Hepatocyte (in vitro differentiated cells): ENCODE data around the gene PRKRIP1. TPM values are rescaled to one million over a fixed set of nuclear protein-coding genes. Genes with fewer than 3 reads are reported as not detected.
"Not testable (repeated sequence)": the region's sequence is repeated elsewhere in the genome, so short reads cannot be mapped to it uniquely, and the experiment has no call there.

Source experiments
- DNase-seq: peaks from one replicate; pipeline ENCODE4 v3.0.0-alpha.2; 2016; ENCODE audit warnings: low spot score
- H2AFZ ChIP-seq: fragments of 200-600 bp; sonication (generic); 2 replicates; pipeline ENCODE4 v1.6.0; 2016; ENCODE audit warnings: antibody characterized with exemption, mild to moderate bottlenecking
- H3K27ac ChIP-seq: fragments of 200-600 bp; sonication (generic); 2 replicates; pipeline ENCODE4 v1.5.1; 2016; ENCODE audit warnings: mild to moderate bottlenecking
- H3K27me3 ChIP-seq: fragments of 200-600 bp; sonication (generic); 2 replicates; pipeline ENCODE4 v1.6.1; 2016
- H3K36me3 ChIP-seq: fragments of 200-600 bp; sonication (generic); replicated peaks from 2 replicates; pipeline ENCODE4 v1.5.1; 2016; ENCODE audit warnings: low read depth; ENCODE audit not compliant: insufficient read depth
- H3K4me1 ChIP-seq: fragments of 200-600 bp; sonication (generic); 2 replicates; pipeline ENCODE4 v1.5.1; 2016; ENCODE audit warnings: mild to moderate bottlenecking, moderate library complexity; ENCODE audit not compliant: insufficient read depth
- H3K4me2 ChIP-seq: fragments of 200-600 bp; sonication (generic); 2 replicates; pipeline ENCODE4 v1.6.0; 2016
- H3K4me3 ChIP-seq: fragments of 200-600 bp; sonication (generic); 2 replicates; pipeline ENCODE4 v1.5.1; 2016; ENCODE audit warnings: mild to moderate bottlenecking
- H3K79me2 ChIP-seq: fragments of 200-600 bp; sonication (generic); 2 replicates; pipeline ENCODE4 v1.6.0; 2017; ENCODE audit warnings: mild to moderate bottlenecking
- H3K9me2 ChIP-seq: fragments of 200-600 bp; sonication (generic); replicated peaks from 2 replicates; pipeline ENCODE4 v1.6.0; 2017; ENCODE audit warnings: mild to moderate bottlenecking; ENCODE audit not compliant: insufficient read depth
- H3K9me3 ChIP-seq: fragments of 200-600 bp; sonication (generic); 2 replicates; pipeline ENCODE4 v1.5.1; 2016; ENCODE audit warnings: low read depth, mild to moderate bottlenecking
- H4K20me1 ChIP-seq: fragments of 200-600 bp; sonication (generic); 2 replicates; pipeline ENCODE4 v1.6.0; 2016; ENCODE audit warnings: mild to moderate bottlenecking; ENCODE audit not compliant: insufficient read depth, poor library complexity, severe bottlenecking
- CTCF ChIP-seq: fragments of 200-600 bp; sonication (generic); IDR thresholded peaks from 2 replicates; pipeline ENCODE4 v1.5.1; 2016; ENCODE audit warnings: antibody characterized with exemption, mild to moderate bottlenecking; ENCODE audit not compliant: poor library complexity
- EZH2 ChIP-seq: fragments of 200-600 bp; sonication (generic); IDR thresholded peaks from 2 replicates; pipeline ENCODE4 v1.6.1; 2016; ENCODE audit warnings: antibody characterized with exemption, mild to moderate bottlenecking, borderline replicate concordance
- EZH2phosphoT487 ChIP-seq: fragments of 200-600 bp; sonication (generic); IDR thresholded peaks from one replicate; pipeline ENCODE4 v1.6.1; 2018; ENCODE audit warnings: antibody characterized with exemption, mild to moderate bottlenecking, low read depth, moderate library complexity; ENCODE audit not compliant: unreplicated experiment, severe bottlenecking
- WGBS: methylation state at CpG from one replicate; pipeline ENCODE4 v1.1.6; 2016; ENCODE audit warnings: low lambda C conversion rate; ENCODE audit errors: missing lambda C conversion rate; 5-methylcytosine and 5-hydroxymethylcytosine counted together
- polyA plus RNA-seq: library from polyadenylated mRNA; unstranded; fragments of >200 nt; fragmentation: Nextera tagmentation; extraction: Ambion mirVana; gene quantifications from 2 replicates; pipeline ENCODE4 v1.2.1, GENCODE V29; 2016
- total RNA-seq: library from RNA; depleted of rRNA; stranded (reverse); fragments of >200 nt; gene quantifications from 2 replicates; pipeline ENCODE4 v1.2.3, GENCODE V29; 2014

PRKRIP1 gene
- total RNA-seq, result 32.0 and 33.8 TPM in 2 replicates
- polyA plus RNA-seq, result 44.6 and 61.6 TPM in 2 replicates

- peaks cover 30% of the 10 kb centered on the region for H3K79me2 ChIP-seq
- no peaks in the 10 kb centered on the region for H3K27me3 ChIP-seq
- no peaks in the 10 kb centered on the region for H4K20me1 ChIP-seq
- no peaks in the 10 kb centered on the region for H3K9me2 ChIP-seq
- H3K27ac ChIP-seq, result peak within 1 kb of the TSS; percentile 87
- under 1% methylated on average over 55 of the region's 59 CpGs for WGBS
- H3K4me3 ChIP-seq, result peak within 1 kb of the TSS; percentile 68
- peak within 1 kb of the TSS; percentile 62 for H2AFZ ChIP-seq
- peaks cover 7% of the 10 kb centered on the region for H3K4me1 ChIP-seq
- DNase-seq, result peak; percentile 95
- TF ChIP-seq EZH2 (no peak), EZH2phosphoT487 (no peak), CTCF (no peak)
- peak within 1 kb of the TSS; percentile 83 for H3K4me2 ChIP-seq
- no peaks in the 10 kb centered on the region for H3K9me3 ChIP-seq
- H3K36me3 ChIP-seq, result peaks cover 5% of the 10 kb centered on the region
These were observed at the start of gene PRKRIP1 for GRCh38 chr7:102395873-102396709. Gene PRKRIP1, plus strand, starts transcription at chr7:102396363. Its CDS starts 49 bp downstream, at chr7:102396412.

GRCh38 chr7:102346983-102347382 lies 49.2 kb upstream of the PRKRIP1 start:
- H2AFZ ChIP-seq, H3K27ac ChIP-seq, H3K27me3 ChIP-seq, H3K9me2 ChIP-seq, H3K36me3 ChIP-seq, H3K79me2 ChIP-seq, DNase-seq, H3K4me3 ChIP-seq, H3K4me2 ChIP-seq, H3K4me1 ChIP-seq, H4K20me1 ChIP-seq, H3K9me3 ChIP-seq: not testable (repeated sequence)
- WGBS, result 89% methylated on average over 4 of the region's 6 CpGs

- H3K79me2 ChIP-seq, H3K4me3 ChIP-seq, H4K20me1 ChIP-seq, H2AFZ ChIP-seq, H3K4me2 ChIP-seq, H3K9me2 ChIP-seq, H3K27me3 ChIP-seq, H3K4me1 ChIP-seq, H3K9me3 ChIP-seq, H3K27ac ChIP-seq, DNase-seq, H3K36me3 ChIP-seq: not testable (repeated sequence)
- no CpG with 5 or more reads among the region's 6 CpGs for WGBS
These were observed 39.8 kb upstream of the PRKRIP1 start, which contains the start of gene SPDYE6 for GRCh38 chr7:102356344-102356743. Gene SPDYE6, minus strand, starts transcription at chr7:102356444. Its CDS starts 421 bp downstream, at chr7:102356023.

GRCh38 chr7:102363549-102364393 lies 32.4 kb upstream of the PRKRIP1 start:
- peak overlapping the region; percentile 51 for H3K4me3 ChIP-seq
- peaks cover 14% of the 10 kb centered on the region for H3K79me2 ChIP-seq
- H3K4me2 ChIP-seq, result peak overlapping the region; percentile 84
- DNase-seq, result peak; percentile 97
- H3K9me2 ChIP-seq, H3K36me3 ChIP-seq, H3K4me1 ChIP-seq, H3K27me3 ChIP-seq, H3K9me3 ChIP-seq, H4K20me1 ChIP-seq: not testable (repeated sequence)
- peak overlapping the region; percentile 60 for H2AFZ ChIP-seq
- TF ChIP-seq CTCF, result peak; percentile 9
- WGBS, result under 1% methylated on average over 50 of the region's 76 CpGs
- peak overlapping the region; percentile 89 for H3K27ac ChIP-seq

- not testable (repeated sequence) for H4K20me1 ChIP-seq, H3K36me3 ChIP-seq, H3K4me1 ChIP-seq, H3K27me3 ChIP-seq, H3K9me2 ChIP-seq, H3K9me3 ChIP-seq, DNase-seq
- 3% methylated on average over 15 of the region's 20 CpGs for WGBS
- peak overlapping the region; percentile 89 for H3K27ac ChIP-seq
- peak overlapping the region; percentile 84 for H3K4me2 ChIP-seq
- peaks cover 14% of the 10 kb centered on the region for H3K79me2 ChIP-seq
- H2AFZ ChIP-seq, result peak overlapping the region; percentile 60
- peak overlapping the region; percentile 51 for H3K4me3 ChIP-seq
These were observed 31.7 kb upstream of the PRKRIP1 start for GRCh38 chr7:102364394-102364886.

- not testable (repeated sequence) for H3K9me2 ChIP-seq, H3K4me1 ChIP-seq, H3K27ac ChIP-seq, H4K20me1 ChIP-seq, H3K27me3 ChIP-seq, H3K36me3 ChIP-seq, H2AFZ ChIP-seq, H3K9me3 ChIP-seq, DNase-seq, H3K4me3 ChIP-seq
- 60% methylated on average over 7 of the region's 7 CpGs for WGBS
- Histone ChIP-seq H3K79me2 (peaks cover 23% of the 10 kb centered on the region), H3K4me2 (peak overlapping the region; percentile 84)
These were observed 30.8 kb upstream of the PRKRIP1 start for GRCh38 chr7:102365390-102365789.
